Measurements from ENCODE around the gene MAN2A1.

Gene MAN2A1

DNA sequence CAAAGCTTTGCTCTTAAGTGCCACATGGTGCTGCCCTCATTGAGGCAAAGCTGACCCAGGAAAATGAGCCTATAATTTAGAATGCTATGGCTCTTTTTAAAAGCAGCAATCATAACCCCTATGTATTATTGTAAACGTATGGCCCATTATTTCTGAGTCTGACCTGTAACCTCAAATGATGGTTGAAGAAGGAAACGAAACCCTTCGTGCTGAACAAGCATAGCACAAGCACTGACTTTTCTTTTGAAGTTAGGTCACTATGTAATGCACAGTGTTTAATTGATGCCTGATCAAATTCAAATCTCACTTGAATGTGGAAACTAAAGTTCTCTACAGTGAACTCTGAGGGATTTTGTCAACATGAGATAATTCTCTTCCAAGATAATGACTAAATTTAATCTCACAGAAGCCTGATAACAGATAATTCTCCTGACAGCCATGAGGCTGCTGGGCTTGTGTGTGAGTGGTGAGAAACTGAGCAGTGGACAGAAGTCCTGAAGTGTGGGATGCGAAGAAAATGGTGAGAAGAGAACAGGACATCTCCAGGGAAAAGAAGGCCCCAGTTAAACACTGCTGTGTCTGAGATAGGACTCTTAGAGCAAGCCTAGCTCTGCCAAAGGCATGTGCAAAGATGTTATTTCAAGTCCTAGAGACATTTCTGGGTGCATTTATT lies 226.9 kb downstream of the MAN2A1 start:
- no peak for DNase-seq
